DMS53 (cell line): Measurements from ENCODE around the gene CORO2B.
"Not testable (repeated sequence)": the region's sequence is repeated elsewhere in the genome, so short reads cannot be mapped to it uniquely, and the experiment has no call there.

ENCODE experiments used
- DNase-seq: peaks from one replicate; lab custom pipeline; 2025; lab: John Stamatoyannopoulos, UW

The CORO2B gene

DNA sequence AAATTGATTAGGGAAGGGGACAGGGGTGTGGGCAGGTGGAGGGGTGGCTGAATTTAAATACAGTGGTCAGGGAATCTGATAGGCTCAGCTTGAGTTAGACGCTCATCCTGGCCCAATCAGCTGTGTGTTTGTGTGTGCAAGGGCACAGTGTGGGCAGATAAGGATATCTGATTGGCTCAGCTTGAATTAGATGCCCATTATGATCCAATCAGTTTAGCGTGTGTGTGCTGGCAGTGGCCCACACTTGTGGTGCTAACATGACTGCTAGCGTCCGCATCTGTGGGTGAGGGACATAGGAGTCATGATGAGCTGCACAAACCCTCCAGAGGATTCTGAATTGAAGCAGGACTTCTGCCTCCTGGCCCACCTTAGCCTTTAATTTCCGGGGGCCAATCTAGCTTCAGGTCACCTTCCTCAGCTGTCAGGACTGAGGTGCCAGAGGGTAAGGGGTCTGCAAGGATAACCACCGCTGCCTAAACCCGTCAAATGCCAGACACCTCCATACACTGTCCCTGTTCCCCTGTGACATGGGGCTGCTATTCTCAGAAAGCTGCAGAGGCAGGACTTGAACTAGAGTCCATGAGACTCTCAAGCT, 97.3 kb downstream of the CORO2B start:
- DNase-seq, result no peak

DNA sequence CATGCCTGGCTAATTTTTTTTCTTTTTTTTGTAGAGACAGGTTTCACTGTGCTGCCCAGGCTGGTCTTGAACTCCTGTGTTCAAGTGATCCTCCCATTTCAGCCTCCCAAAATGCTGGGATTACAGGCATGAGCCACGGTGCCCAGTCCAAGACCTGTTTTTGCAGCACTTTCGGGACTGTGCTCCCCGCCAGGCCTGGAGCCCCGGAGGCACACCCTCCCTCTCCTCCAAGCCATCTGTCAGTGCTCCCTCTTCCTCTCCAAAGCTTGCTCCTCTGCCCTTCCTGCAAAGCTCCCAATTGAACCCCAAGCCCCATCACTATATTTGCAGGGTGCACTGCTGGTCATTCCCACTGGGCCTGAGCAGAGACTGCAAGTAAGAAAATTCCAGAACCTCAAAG, 98.1 kb downstream of the CORO2B start:
- DNase-seq, result no peak

DNA sequence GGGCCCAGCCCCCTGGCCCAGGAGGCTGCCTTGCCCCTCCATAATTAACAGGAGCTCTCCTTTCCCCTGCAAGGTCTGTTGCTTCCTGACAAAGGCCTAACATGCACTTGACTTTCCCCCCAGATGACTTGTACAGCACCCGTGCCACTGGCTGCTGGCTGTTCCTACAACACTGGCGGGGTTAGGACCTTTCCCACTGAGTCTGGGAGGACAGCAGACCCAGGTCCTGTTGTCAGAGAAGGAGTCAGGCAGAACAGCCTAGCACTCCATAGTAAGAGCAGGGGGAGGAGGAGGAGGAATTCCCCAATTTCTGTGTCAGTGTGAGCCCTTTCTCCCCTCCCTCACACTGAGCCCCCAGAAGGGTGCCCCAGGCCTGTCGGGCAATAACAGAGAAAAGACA, 99.2 kb downstream of the CORO2B start:
- DNase-seq, result no peak

DNA sequence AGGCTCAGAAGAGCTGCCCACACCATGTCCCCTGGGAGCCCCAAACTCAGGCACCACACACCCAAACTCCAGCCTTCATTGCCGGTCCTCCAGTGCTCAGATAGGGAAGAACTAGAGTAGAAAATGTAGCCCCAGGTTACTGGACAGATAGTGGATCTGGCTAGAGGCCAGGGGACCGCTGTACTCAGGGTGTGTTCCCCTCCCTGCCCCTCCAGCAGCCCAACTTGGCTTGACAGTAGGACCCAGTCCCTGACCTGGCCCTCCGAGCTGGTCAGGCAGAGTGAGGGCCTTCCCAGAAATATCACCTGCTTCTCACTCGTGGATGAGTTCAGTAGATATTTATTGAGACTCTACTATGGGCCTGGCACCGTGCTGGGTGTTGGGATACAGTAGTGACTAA, 100.0 kb downstream of the CORO2B start:
- DNase-seq, result no peak

DNA sequence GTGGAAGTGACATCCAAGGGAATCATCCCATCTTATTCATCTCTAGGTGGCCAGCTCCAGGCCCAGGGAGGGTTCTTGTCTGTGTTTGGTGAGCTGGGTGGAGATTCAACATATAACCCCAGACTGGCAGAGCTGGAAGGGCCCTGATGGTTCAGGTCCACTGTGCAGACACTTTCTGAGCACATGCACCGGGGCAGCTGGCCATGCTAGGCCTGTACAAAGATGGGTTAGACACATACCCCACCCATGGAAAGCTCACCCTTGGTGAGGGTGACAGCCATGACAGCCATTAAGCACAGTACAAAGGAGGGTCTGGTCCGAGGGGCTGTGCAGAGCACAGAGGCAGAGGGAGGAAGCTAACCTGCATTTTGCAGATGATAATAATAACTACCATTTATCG, 100.4 kb downstream of the CORO2B start:
- DNase-seq, result no peak

DNA sequence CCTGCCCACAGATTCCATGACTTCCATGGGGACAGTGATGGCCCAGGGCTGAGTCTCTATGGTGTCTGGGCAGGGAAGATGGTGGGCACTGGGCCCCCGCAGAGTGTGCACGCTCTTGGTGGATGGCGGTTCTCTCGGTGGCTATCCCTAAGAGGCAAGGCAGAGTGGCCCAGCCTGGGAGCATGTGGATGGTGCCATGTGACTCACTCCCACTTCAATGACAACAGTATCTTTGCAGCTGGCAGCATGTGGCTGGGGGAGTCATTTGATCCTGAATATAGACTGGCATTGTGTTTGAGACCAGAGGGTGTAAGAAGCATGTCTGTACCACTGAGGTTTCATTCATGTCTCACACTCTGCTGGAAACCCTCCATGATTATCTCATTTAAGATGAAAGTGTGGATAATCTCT, 101.2 kb downstream of the CORO2B start:
- no peak for DNase-seq

DNA sequence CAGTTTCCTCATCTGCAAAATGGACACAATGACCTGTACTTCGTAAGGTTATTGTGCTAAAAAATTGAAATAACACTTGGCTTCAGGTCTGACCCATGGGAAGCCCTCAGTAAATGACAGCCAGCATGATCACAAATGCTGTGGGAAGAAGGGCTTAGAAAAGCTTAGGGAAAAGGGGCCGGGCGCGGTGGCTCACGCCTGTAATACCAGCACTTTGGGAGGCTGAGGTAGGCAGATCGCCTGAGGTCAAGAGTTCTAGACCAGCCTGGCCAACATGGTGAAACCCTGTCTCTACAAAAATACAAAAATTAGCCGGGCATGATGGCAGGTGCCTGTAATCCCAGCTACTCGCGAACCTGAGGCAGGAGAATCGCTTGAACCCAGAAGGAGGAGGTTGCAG, 102.0 kb downstream of the CORO2B start:
- DNase-seq, result not testable (repeated sequence)

DNA sequence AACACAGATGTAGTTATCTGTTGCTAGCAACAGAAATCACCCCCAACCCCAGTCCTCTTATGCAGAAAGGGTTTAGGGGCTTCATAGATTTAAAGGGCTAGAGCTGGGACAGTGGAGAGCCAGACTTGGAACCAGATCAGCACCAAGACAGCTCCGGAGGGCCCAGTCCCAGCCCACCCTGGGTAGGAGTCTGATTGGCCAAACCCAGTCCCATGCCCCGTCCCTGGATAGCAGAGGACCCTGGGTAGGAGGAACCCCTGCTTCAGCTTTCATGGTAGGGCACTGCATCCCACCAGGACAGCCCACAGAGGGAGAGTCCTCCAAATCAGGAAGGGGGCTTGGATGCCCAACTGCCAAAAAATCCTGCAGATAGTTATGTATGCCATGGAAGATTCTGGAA, 103.0 kb downstream of the CORO2B start:
- no peak for DNase-seq

DNA sequence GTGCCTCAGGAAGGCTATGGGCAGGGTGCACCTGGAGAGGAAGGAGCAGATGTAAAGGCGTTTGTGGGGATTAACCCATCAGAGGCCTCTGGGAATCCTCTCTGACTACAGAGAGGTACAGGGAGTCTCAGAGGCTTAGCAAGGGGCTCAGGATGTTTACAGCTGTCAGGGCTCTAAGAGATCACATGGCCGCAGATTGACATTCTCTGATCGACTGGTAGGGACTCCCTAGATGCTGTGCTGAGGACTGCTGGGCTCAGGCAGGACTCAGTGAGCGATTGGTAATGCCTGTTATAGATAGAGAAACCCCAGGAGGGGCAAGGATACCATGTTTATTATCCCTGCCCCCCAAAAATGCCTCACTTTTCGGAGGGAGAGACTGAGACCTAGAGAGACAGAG, 103.5 kb downstream of the CORO2B start:
- no peak for DNase-seq

DNA sequence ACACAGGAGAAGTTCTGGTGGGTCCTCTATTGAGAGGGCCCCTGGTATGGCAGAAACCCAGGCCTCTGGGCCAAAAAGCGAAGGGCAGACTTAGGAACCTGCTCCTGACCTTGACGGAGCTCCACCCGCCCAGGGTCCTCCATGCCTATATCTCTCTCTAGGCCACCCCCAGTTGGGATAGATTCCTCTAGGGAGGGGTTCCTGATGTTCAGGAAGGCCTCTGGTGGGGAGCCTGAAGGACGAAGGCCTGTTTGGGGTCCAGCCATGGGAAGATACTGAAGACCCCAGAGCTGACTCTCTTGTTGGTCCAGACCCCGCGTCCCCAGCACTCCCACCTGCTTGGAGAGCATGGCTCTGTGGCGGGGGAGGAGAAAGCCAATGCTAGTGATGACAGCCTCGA, 104.2 kb downstream of the CORO2B start:
- no peak for DNase-seq

DNA sequence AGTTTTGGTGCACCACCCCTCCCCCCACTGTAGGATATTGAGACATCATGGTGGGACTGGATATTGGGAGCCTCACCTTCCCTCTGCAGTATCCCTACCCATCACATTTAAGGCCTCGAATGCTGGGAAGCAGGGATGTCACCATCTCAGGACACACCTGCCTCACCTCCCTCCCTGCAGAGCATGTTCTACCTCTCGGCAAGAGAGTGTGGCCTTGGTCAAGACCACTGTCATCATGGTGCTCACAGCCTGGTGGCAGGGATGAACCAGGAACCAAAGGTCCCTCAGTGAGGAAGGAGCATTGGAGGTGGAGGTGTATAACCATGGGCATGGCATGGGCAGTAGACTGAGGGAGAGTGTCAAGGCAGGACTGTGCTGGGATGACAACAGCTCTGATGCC, 104.8 kb downstream of the CORO2B start:
- no peak for DNase-seq

DNA sequence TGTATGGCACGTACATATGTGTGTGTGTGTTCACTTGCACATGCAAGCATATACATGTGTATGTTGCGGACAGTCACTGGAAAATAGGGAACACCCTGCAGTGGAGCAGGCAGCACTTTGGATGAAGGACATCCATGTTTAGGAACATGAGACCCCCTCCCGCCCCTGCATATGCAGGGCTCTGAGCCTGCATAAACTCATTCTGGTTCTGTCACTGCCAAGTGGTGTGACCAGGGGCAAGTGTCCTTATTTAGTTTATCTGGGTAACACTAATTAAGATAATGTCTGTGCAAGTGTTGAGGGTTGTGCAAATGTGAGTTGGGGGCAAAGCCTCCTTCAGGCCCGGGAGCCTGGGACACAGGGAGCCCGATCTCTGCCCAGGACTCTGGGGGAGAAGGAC, 105.7 kb downstream of the CORO2B start:
- no peak for DNase-seq

DNA sequence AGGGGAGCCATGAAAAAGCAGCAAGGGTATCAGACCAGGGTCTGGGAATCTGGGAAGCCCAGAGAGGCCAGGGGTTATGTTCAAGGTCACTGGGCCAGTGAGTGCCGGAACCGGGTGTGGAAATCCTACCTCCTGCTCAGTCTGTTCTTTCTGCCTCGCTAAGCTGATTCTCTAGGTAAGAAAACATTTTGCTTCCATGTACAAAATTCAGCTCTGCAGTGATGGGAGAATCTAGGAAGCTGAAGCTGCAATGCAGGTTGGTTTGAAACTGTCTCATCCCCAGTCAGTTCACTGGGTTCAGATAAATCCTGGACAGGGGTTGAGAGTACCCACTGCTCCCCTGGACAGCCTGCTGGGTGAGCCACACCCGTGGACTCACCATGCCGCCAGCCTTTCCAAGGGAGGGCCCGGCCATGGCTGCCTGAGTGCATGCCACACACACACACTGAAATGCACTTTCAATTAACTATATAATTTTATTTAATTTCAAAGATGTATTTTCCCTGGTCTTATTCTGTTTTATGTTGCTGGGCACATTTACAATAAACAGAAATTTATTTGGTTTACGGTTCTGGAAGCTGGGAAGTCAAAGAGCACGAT, 108.4 kb downstream of the CORO2B start:
- no peak for DNase-seq

DNA sequence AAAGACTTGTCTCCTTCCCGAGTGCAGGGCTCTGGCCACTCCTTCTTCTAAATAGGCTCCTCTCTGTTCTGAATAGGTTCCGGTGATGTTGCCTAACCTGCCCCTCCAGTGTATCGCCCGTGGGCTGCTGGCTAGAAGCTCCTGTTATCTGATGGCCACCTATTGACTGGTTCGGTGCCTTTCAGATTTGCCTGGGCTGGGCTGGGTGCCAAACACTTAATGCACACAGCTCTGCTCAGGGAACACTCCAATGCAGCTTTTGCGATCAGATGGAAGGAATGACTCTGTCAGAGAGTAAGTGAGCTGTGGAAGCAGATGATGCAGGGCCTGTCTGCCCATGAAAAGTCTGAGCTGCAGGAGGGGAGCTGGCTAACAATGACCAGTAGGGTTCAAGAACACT, 112.9 kb downstream of the CORO2B start:
- peak; percentile 77 for DNase-seq

DNA sequence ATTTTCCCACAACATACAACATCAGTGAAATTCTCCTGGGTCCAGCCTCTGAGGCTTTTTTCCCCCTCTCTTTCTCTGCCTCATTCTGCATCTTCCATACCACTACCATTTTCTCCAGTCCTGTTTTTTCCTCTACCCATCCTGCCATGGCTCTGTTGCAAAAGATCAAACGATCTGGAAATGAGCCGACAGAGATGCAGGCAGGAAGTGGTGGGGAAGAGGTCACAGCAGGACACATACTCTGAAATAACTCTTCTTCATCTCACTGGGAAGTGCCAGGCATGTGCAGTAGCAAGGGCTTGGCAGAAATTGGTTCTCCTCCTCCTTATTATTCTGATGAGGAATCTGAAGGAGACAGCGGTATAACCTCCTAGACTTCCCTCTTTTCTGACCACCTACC, 114.3 kb downstream of the CORO2B start:
- DNase-seq, result no peak

DNA sequence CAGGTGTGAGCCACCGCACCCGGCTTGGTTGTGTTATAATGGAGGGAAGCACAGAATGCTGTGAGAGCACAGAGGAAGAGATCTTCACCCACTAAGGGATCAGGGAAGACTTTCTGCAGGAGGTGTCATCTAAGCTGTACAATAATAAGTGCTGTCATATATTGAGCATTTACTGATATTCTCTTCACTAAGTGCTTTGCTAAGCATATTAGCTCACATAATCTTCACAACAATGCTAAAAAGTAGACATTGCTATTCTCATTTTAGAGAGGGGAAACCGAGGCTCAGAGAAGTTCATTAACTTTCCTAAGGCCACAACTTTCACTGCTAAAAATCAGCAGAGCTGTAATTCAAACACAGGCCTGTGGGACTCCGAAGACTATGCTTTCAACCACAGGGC, 115.3 kb downstream of the CORO2B start:
- DNase-seq, result no peak

DNA sequence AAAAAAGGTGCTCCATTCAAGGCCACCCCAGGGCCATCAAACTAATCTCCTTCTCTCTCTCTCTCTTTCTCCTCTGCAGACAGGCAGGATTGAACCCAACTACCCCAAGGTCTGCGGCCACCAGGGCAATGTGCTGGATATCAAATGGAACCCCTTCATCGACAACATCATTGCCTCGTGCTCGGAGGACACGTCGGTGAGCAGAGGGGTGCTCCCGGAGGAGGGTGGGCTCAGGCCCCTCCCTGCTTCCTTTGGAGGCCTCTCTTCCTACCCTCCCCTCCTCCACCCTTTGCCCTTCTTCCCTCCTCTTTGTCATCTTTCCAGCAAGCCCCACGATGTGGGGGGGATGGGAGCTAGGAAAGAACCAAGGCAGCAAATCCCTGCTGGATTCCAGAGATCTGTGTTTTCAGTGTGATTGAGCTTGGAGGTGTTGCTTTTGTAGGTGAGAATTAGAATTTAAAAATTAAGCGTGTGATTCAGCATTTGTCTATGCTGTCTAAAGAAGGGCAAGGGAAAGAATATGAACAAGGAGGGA, 116.3 kb downstream of the CORO2B start:
- DNase-seq, result no peak

DNA sequence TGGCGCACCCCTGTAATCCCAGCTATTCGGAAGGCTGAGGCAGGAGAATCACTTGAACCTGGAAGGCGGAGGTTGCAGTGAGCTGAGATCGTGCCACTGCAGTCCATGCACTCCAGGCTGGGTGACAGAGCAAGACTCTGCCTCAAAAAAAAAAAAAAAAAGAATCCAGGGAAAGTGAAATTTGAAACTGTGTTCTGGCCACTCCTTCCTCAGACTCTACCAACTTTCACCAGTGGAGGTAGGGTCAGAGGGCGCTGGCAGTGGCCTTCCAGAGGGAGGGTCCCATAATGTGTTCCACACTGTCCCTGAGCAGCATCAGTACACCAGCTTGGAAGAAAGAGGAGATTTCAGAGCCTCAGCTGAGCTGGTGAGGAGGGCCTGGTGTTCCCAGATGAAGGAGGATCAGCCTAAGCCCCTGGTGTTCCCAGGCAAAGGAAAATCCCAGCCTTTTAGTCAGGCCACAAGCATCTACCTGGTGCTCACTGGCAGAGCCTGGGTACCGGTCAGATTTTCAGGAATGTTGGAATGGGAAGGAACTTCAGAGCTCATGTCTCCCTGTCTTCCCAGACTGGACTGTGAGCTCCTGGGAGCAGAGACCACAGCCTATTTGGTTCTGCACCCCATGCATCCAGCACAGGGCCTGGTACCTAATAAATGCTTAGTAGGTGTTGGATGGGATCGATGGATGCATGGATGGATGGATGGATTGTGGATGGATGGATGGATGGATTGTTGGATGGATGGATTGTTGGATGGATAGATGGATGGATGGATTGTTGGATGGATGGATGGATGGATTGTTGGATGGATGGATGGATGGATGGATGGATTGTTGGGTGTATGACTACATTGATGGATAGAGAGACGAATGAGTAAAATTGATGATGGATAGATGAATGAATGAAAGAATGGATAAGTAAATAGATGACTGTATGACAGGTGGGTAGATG, 117.9 kb downstream of the CORO2B start:
- DNase-seq, result no peak

DNA sequence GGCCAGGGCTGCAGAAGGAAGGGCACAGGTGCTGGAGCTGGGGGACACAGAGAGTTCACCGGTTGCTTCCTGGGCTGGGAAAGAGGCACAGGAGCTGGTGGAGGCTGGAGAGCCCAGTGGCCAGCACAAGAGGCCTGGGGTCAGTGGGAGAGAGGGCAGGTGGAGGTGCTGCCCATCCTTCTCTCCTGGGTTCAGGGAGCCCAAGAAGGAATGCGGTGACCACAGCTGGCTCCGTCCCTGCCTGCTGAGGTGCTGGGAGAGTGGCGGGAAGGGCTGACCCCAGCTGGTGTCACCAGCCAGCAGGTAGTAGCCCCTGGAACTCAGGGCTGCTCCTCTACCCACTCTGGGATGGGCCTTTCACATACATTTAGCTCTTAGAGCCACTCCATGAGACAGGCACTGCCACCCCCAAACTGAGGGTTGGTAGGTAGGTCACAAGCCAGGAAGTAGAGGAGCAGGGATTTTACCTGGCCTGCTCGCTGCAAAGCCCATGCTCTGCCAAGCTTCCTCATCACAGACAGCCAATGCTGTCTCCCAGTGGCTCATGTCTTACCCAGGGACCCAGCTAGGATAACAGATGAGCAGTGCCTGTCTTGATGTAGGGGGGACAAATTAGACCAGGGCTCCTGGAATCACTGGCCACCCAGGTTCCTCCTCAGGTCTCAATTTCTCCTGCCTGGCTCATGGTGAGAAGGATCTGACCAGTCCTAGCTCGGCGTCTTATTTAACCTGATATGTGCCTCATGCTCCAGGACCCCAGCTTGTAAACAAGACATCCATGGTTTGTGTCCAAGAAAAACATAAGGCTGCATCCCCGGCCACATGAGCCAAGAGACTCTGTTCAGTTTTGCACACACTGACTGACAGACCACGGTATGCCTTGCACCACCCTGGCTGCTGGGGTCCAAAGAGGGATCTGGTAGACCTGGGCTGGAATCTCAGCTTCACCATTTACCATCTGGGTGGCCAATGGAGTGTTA, 119.2 kb downstream of the CORO2B start:
- DNase-seq, result no peak

DNA sequence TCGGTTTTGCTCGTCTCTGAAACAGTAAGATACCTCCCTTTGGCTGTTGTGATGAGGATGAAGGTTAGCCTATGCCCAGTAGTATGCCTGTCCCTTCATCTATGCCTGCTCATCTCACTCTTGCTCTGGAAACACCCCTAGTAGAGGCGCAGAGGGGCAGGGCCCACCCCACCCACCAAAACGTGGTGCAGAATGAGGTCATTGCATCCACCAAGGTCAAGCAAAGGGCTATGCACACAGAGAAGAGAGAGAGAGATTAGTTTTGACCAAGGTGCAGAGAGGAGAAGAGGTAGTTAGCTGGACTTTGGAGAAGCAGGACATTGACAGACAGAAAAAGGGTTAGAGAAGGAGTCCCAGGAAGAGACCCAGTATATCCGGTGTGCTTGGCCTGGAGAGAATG, 119.9 kb downstream of the CORO2B start:
- no peak for DNase-seq

DNA sequence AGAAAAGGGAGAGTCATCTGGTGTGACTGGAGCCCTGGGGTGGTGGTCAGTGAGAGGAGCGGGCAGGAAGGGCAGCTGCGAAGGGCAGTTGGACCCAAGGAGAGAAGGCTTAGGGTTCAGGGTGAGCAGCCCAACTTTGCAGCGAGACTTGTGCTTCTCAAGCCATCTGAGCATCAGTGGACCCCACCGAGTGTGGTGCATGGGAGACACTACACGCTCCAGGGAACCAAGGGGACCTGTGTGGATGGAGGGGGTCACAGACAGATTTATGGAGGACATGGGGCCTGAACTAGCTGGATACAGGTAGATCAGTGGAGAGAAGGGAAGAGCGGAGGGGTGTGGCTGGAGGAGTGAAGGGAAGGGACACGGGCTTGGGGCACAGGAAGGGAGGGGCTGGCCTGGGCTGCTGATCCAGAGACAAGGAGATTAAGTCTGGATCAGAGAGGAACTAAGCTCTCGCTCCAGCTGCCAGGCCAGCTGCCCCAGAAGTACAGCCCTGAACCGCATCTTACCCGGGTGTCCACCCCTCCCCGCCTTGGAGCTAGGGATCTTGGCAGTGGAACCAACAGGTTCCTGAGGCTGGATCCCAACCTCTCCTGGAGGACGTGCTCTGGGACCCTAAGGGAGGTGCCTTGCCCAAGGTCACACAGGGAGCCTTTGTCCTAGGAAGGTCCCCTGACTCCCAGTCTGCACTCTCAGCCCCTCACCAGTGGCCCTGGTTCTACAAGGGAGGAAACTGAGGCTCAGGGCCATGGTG, 120.5 kb downstream of the CORO2B start:
- no peak for DNase-seq
